Measurements from ENCODE around the gene ADTRP. TPM values are rescaled to one million over a fixed set of nuclear protein-coding genes. Genes with fewer than 3 reads are reported as not detected.

Gene ADTRP
- total and polyA plus RNA-seq, 2 experiments from 2014 or later: 1.3 to 2.6 TPM

GRCh38 chr6:11734861-11735613 lies 43.6 kb downstream of the ADTRP start:
- DNase-seq: no peak
- Histone ChIP-seq H3K4me1 (ENCODE audit: insufficient read depth) (peaks cover 13% of the 10 kb centered on the region), H3K79me2 (ENCODE audit: insufficient read depth) (no peaks in the 10 kb centered on the region), H3K4me3 (no peak overlapping the region), H4K20me1 (ENCODE audit: insufficient read depth) (no peaks in the 10 kb centered on the region), H3K27me3 (replicated peaks; ENCODE audit: insufficient read depth) (no peaks in the 10 kb centered on the region), H3F3A (ENCODE audit: insufficient read depth) (peaks cover 16% of the 10 kb centered on the region), H3K27ac (no peak overlapping the region), H3K4me2 (ENCODE audit: unreplicated experiment) (no peak overlapping the region), H3K9me2 (ENCODE audit: insufficient read depth) (0 out of 2 replicates have a peak, but pooled peaks cover 3% of the 10 kb centered on the region), H3K9ac (no peak overlapping the region), H2AFZ (no peak overlapping the region), H3K9me3 (ENCODE audit: low read depth) (no peaks in the 10 kb centered on the region), H3K36me3 (ENCODE audit: low read depth) (no peaks in the 10 kb centered on the region)
- 80 to 89% methylated on average over 6 of the region's 6 CpGs for WGBS, 2 experiments (ENCODE audit: low coverage in 1 of 2, low lambda C conversion rate in 2 of 2, missing lambda C conversion rate in 2 of 2)
- no peak for TF ChIP-seq EZH2phosphoT487 (IDR thresholded peaks at IDR 0.05; ENCODE audit: insufficient read depth, low read depth)
- no peak for TF ChIP-seq EZH2 (IDR thresholded peaks at IDR 0.05; ENCODE audit: insufficient read depth, poor library complexity, severe bottlenecking)
- in situ Hi-C loops (cut with MboI): no loop called here

- in situ Hi-C loops (cut with MboI): no loop called here
- H3K9me3 ChIP-seq (ENCODE audit: low read depth): no peaks in the 10 kb centered on the region
- no peaks in the 10 kb centered on the region for H3K27me3 ChIP-seq (replicated peaks; ENCODE audit: insufficient read depth)
- peak overlapping the region; percentile 73 for H3K4me2 ChIP-seq (ENCODE audit: unreplicated experiment)
- H3K36me3 ChIP-seq (ENCODE audit: low read depth): no peaks in the 10 kb centered on the region
- peak; percentile 98 for DNase-seq
- H3K4me1 ChIP-seq (ENCODE audit: insufficient read depth): peaks cover 13% of the 10 kb centered on the region
- no peaks in the 10 kb centered on the region for H4K20me1 ChIP-seq (ENCODE audit: insufficient read depth)
- no peaks in the 10 kb centered on the region for H3K79me2 ChIP-seq (ENCODE audit: insufficient read depth)
- H3F3A ChIP-seq (ENCODE audit: insufficient read depth): peaks cover 16% of the 10 kb centered on the region
- no peak for TF ChIP-seq EZH2phosphoT487 (IDR thresholded peaks at IDR 0.05; ENCODE audit: insufficient read depth, low read depth)
- TF ChIP-seq EZH2 (IDR thresholded peaks at IDR 0.05; ENCODE audit: insufficient read depth, poor library complexity, severe bottlenecking): no peak
- H3K9me2 ChIP-seq (ENCODE audit: insufficient read depth): 0 out of 2 replicates have a peak, but pooled peaks cover 3% of the 10 kb centered on the region
- peak overlapping the region; percentile 50 for H3K4me3 ChIP-seq
- H2AFZ ChIP-seq: peak overlapping the region; percentile 42
- 8 to 10% methylated on average over 12 of the region's 12 CpGs for WGBS, 2 experiments (ENCODE audit: low coverage in 1 of 2, low lambda C conversion rate in 2 of 2, missing lambda C conversion rate in 2 of 2)
- H3K9ac ChIP-seq: peak overlapping the region; percentile 77
- H3K27ac ChIP-seq: peak overlapping the region; percentile 94
Observed at GRCh38 chr6:11732036-11732631, 46.5 kb downstream of the ADTRP start.

GRCh38 chr6:11731423-11731822 lies 47.2 kb downstream of the ADTRP start:
- WGBS, 2 experiments (ENCODE audit: low coverage in 1 of 2, low lambda C conversion rate in 2 of 2, missing lambda C conversion rate in 2 of 2): 56 to 65% methylated on average over 3 of the region's 3 CpGs
- peak overlapping the region; percentile 94 for H3K27ac ChIP-seq
- peak overlapping the region; percentile 42 for H2AFZ ChIP-seq

GRCh38 chr6:11730641-11731040 lies 48.0 kb downstream of the ADTRP start:
- Histone ChIP-seq H3K9me2 (ENCODE audit: insufficient read depth) (0 out of 2 replicates have a peak, but pooled peaks cover 3% of the 10 kb centered on the region), H3K9me3 (ENCODE audit: low read depth) (no peaks in the 10 kb centered on the region), H3K4me1 (ENCODE audit: insufficient read depth) (peaks cover 13% of the 10 kb centered on the region), H3K27ac (no peak overlapping the region), H3K36me3 (ENCODE audit: low read depth) (no peaks in the 10 kb centered on the region), H3K79me2 (ENCODE audit: insufficient read depth) (no peaks in the 10 kb centered on the region), H3K4me2 (ENCODE audit: unreplicated experiment) (no peak overlapping the region), H3K9ac (no peak overlapping the region), H3K27me3 (replicated peaks; ENCODE audit: insufficient read depth) (no peaks in the 10 kb centered on the region), H3F3A (ENCODE audit: insufficient read depth) (peaks cover 16% of the 10 kb centered on the region), H2AFZ (no peak overlapping the region), H4K20me1 (ENCODE audit: insufficient read depth) (no peaks in the 10 kb centered on the region), H3K4me3 (no peak overlapping the region)
- WGBS, 2 experiments (ENCODE audit: low coverage in 1 of 2, low lambda C conversion rate in 2 of 2, missing lambda C conversion rate in 2 of 2): 88 to 96% methylated on average over 2 of the region's 2 CpGs
- in situ Hi-C loops (cut with MboI): no loop called here
- TF ChIP-seq EZH2 (IDR thresholded peaks at IDR 0.05; ENCODE audit: insufficient read depth, poor library complexity, severe bottlenecking) (no peak), EZH2phosphoT487 (IDR thresholded peaks at IDR 0.05; ENCODE audit: insufficient read depth, low read depth) (no peak)
- DNase-seq: no peak

More at GRCh38 chr6:11731423-11731822, 47.2 kb downstream of the ADTRP start:
- in situ Hi-C loops (cut with MboI): no loop called here
- H4K20me1 ChIP-seq (ENCODE audit: insufficient read depth): no peaks in the 10 kb centered on the region
- TF ChIP-seq EZH2 (IDR thresholded peaks at IDR 0.05; ENCODE audit: insufficient read depth, poor library complexity, severe bottlenecking): no peak
- no peak for TF ChIP-seq EZH2phosphoT487 (IDR thresholded peaks at IDR 0.05; ENCODE audit: insufficient read depth, low read depth)
- no peaks in the 10 kb centered on the region for H3K9me3 ChIP-seq (ENCODE audit: low read depth)
- H3K9me2 ChIP-seq (ENCODE audit: insufficient read depth): 0 out of 2 replicates have a peak, but pooled peaks cover 3% of the 10 kb centered on the region
- H3K4me2 ChIP-seq (ENCODE audit: unreplicated experiment): peak overlapping the region; percentile 73
- peak; percentile 4 for DNase-seq
- H3K27me3 ChIP-seq (replicated peaks; ENCODE audit: insufficient read depth): no peaks in the 10 kb centered on the region
- peak overlapping the region; percentile 50 for H3K4me3 ChIP-seq
- no peaks in the 10 kb centered on the region for H3K36me3 ChIP-seq (ENCODE audit: low read depth)
- peaks cover 16% of the 10 kb centered on the region for H3F3A ChIP-seq (ENCODE audit: insufficient read depth)
- H3K79me2 ChIP-seq (ENCODE audit: insufficient read depth): no peaks in the 10 kb centered on the region
- H3K9ac ChIP-seq: peak overlapping the region; percentile 77
- peaks cover 13% of the 10 kb centered on the region for H3K4me1 ChIP-seq (ENCODE audit: insufficient read depth)
